MM.1S (cell line): ENCODE results near the gene RTN3.

Experiments used
- EZH2 ChIP-seq: fragments of 300-600 bp; sonication (generic); optimal IDR thresholded peaks from 2 replicates; pipeline ENCODE3; 2017; ENCODE audit warnings: low read depth, mild to moderate bottlenecking, antibody characterized with exemption, low read length, mixed read lengths
- TF ChIP-seq, protein P1 (sequence below): fragments of 300-600 bp; sonication (generic); IDR thresholded peaks from 2 replicates; pipeline ENCODE4 v1.5.1; 2016; ENCODE audit warnings: antibody characterized with exemption, low read length, mixed read lengths

DNA sequence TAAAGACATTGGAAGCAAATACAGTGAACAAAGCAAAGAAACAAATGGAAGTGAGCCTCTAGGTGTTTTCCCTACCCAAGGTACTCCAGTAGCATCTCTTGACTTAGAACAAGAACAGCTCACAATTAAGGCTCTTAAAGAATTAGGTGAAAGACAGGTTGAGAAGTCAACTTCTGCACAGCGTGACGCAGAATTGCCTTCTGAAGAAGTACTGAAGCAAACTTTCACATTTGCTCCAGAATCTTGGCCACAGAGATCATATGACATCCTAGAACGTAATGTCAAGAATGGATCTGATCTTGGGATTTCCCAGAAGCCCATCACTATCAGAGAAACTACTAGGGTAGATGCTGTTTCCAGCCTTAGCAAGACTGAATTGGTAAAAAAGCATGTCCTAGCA lies 39.3 kb downstream of the RTN3 start:
- TF ChIP-seq, protein P1, sequence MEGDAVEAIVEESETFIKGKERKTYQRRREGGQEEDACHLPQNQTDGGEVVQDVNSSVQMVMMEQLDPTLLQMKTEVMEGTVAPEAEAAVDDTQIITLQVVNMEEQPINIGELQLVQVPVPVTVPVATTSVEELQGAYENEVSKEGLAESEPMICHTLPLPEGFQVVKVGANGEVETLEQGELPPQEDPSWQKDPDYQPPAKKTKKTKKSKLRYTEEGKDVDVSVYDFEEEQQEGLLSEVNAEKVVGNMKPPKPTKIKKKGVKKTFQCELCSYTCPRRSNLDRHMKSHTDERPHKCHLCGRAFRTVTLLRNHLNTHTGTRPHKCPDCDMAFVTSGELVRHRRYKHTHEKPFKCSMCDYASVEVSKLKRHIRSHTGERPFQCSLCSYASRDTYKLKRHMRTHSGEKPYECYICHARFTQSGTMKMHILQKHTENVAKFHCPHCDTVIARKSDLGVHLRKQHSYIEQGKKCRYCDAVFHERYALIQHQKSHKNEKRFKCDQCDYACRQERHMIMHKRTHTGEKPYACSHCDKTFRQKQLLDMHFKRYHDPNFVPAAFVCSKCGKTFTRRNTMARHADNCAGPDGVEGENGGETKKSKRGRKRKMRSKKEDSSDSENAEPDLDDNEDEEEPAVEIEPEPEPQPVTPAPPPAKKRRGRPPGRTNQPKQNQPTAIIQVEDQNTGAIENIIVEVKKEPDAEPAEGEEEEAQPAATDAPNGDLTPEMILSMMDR: no peak
- no peak for TF ChIP-seq EZH2
